Measurements from ENCODE around the gene CRTC1. TPM values are rescaled to one million over a fixed set of nuclear protein-coding genes. Genes with fewer than 3 reads are reported as not detected.

The CRTC1 gene
- total RNA-seq, 1 experiment from 2014 or later: 19.0 TPM

DNA sequence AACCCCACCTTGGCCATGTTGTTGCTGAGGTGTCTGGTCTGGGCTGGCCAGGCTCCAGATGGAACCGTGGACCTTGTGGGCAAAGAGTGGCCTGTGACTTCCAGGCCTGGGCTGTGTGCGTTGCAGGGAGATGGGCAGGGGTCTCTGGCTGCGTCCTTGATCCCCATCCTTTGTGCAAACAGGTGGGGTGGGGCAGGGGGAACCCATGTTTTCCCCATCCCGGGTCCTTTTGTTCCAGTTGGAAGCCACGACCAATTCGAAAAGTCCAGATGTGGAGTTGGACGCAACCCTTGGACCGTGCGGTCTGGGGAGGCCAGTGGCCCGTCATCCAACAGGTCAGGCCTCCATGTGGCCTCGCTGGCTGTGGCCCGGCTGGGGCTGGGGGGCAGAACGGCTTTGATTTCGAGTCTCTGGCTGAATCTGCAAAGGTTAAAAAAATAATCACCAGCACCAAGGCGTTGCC, 120.7 kb downstream of the CRTC1 start:
- H4K91ac ChIP-seq (ENCODE audit: insufficient read length, low read depth, low read length): no peak overlapping the region
- H3K9me3 ChIP-seq (ENCODE audit: control insufficient read depth, low read depth, low read length): no peaks in the 10 kb centered on the region
- no CpG with 5 or more reads among the region's 15 CpGs for WGBS (ENCODE audit: extremely low coverage, insufficient read length, low lambda C conversion rate)
- no peak overlapping the region for H4K5ac ChIP-seq (ENCODE audit: insufficient read length, low read depth, low read length)
- Mint-ChIP-seq H3K27me3 (ENCODE audit: low read depth) (peaks cover 26% of the 10 kb centered on the region), H3K27ac (no peak overlapping the region), H3K4me1 (no peaks in the 10 kb centered on the region; a peak in 1 of 4 replicates), H3K36me3 (ENCODE audit: insufficient read depth in 1 of 3, low read depth in 3 of 3) (no peaks in the 10 kb centered on the region), H3K4me3 (no peak overlapping the region), H3K9me3 (no peaks in the 10 kb centered on the region)
- no peak overlapping the region for H3T11ph ChIP-seq (ENCODE audit: low read length)
- no peak overlapping the region for H2AK5ac ChIP-seq (ENCODE audit: insufficient read length, low read length)
- no peak overlapping the region for H4K8ac ChIP-seq (replicated peaks; ENCODE audit: insufficient read length, low read depth, low read length)
- peaks cover 10% of the 10 kb centered on the region; the same call in 1 of the 2 replicates for H3K27me3 ChIP-seq (ENCODE audit: insufficient read depth, low read length)
- no peaks in the 10 kb centered on the region for H4K20me1 ChIP-seq (ENCODE audit: control insufficient read depth, insufficient read depth, insufficient read length)
- H2BK120ac ChIP-seq (ENCODE audit: low read depth, low read length, poor library complexity, severe bottlenecking): no peak overlapping the region
- H2BK20ac ChIP-seq (ENCODE audit: low read depth, low read length, poor library complexity, severe bottlenecking): no peak overlapping the region
- no peak overlapping the region for H3K4me2 ChIP-seq (ENCODE audit: insufficient read depth, insufficient read length, low read length)
- H2BK15ac ChIP-seq (ENCODE audit: low read depth, low read length): no peak overlapping the region
- H3K27ac ChIP-seq (ENCODE audit: insufficient read length, low read depth, low read length): no peak overlapping the region
- no peaks in the 10 kb centered on the region for H3K79me1 ChIP-seq (ENCODE audit: insufficient read depth, low read depth, low read length, poor library complexity, severe bottlenecking)
- H3K79me2 ChIP-seq (ENCODE audit: insufficient read depth, low read length): no peaks in the 10 kb centered on the region
- TF ChIP-seq, protein P1, sequence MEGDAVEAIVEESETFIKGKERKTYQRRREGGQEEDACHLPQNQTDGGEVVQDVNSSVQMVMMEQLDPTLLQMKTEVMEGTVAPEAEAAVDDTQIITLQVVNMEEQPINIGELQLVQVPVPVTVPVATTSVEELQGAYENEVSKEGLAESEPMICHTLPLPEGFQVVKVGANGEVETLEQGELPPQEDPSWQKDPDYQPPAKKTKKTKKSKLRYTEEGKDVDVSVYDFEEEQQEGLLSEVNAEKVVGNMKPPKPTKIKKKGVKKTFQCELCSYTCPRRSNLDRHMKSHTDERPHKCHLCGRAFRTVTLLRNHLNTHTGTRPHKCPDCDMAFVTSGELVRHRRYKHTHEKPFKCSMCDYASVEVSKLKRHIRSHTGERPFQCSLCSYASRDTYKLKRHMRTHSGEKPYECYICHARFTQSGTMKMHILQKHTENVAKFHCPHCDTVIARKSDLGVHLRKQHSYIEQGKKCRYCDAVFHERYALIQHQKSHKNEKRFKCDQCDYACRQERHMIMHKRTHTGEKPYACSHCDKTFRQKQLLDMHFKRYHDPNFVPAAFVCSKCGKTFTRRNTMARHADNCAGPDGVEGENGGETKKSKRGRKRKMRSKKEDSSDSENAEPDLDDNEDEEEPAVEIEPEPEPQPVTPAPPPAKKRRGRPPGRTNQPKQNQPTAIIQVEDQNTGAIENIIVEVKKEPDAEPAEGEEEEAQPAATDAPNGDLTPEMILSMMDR (conservative IDR thresholded peaks at IDR 0.05): no peak
- H3K56ac ChIP-seq (ENCODE audit: insufficient read length, low read depth, low read length): no peak overlapping the region
- H2BK5ac ChIP-seq (ENCODE audit: insufficient read length, low read length): no peak overlapping the region
- no peaks in the 10 kb centered on the region for H3K4me1 ChIP-seq (ENCODE audit: insufficient read depth, low read length)
- no peak overlapping the region for H2AFZ ChIP-seq (ENCODE audit: low read length)
- no peaks in the 10 kb centered on the region for H3K23me2 ChIP-seq (ENCODE audit: insufficient read length, low read depth, low read length, poor library complexity, severe bottlenecking)
- DNase-seq: no peak
- no peak overlapping the region for H3K23ac ChIP-seq (ENCODE audit: insufficient read length, low read depth, low read length)
- no peak overlapping the region for H3K4ac ChIP-seq (ENCODE audit: low read depth, low read length)
- no peak overlapping the region for H3K9ac ChIP-seq (ENCODE audit: extremely low read depth, insufficient read length, low read length)
- H2BK12ac ChIP-seq (ENCODE audit: insufficient read length, low read depth, low read length): no peak overlapping the region
- H3K14ac ChIP-seq (ENCODE audit: insufficient read depth, low read length): no peak overlapping the region
- H3K18ac ChIP-seq (ENCODE audit: insufficient read length, low read depth, low read length): no peak overlapping the region

Data from H9 (cell line).